ENCODE data around the gene ALK. TPM values are rescaled to one million over a fixed set of nuclear protein-coding genes. Genes with fewer than 3 reads are reported as not detected.

The ALK gene
- total RNA-seq, 1 donor from 2014 or later: not detected

DNA sequence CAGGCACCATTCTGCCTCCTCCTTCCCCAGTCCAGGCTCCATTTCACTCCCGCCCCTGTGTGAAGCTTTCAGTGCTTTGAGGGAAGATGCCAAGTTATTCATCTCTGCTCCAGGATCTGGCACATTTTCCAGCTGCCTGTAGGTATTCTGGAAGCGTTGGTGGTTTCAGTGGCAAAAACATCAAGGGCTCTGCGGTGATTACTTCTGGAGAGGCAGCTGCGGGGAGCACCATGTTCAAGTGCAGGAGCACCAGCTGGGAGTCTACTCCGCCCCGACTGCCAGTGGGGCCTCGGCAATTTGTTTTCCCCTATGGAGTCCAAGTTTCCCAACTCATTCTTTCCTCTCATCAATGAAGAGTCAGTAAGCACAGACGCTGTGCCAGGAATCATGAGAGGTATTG is 594.5 kb downstream of the ALK start:
- no peak overlapping the region for H3K4me3 ChIP-seq
- H3K9me3 ChIP-seq: no peaks in the 10 kb centered on the region
- intact Hi-C loops (cut with DNase I): no loop called here
- no peaks in the 10 kb centered on the region for H3K4me1 ChIP-seq
- TF ChIP-seq CTCF (IDR thresholded peaks at IDR 0.05): no peak
- no peaks in the 10 kb centered on the region for H3K36me3 ChIP-seq
- H3K27me3 ChIP-seq: no peaks in the 10 kb centered on the region
- no peak for DNase-seq (ENCODE audit: low spot score in 2 of 2)
- no peak overlapping the region for H3K27ac ChIP-seq

GRCh38 chr2:29325544-29325943 is 595.8 kb downstream of the ALK start:
- no peaks in the 10 kb centered on the region for H3K9me3 ChIP-seq
- H3K4me3 ChIP-seq: no peak overlapping the region
- H3K27me3 ChIP-seq: no peaks in the 10 kb centered on the region
- no peaks in the 10 kb centered on the region for H3K36me3 ChIP-seq
- no peaks in the 10 kb centered on the region for H3K4me1 ChIP-seq
- DNase-seq (ENCODE audit: low spot score in 2 of 2): no peak
- TF ChIP-seq CTCF (IDR thresholded peaks at IDR 0.05): no peak
- intact Hi-C loops (cut with DNase I): no loop called here
- H3K27ac ChIP-seq: no peak overlapping the region

- DNase-seq (ENCODE audit: low spot score in 2 of 2): no peak
- intact Hi-C loops (cut with DNase I): no loop called here
- no peaks in the 10 kb centered on the region for H3K9me3 ChIP-seq
- no peak overlapping the region for H3K4me3 ChIP-seq
- H3K27me3 ChIP-seq: no peaks in the 10 kb centered on the region
- H3K27ac ChIP-seq: no peak overlapping the region
- no peaks in the 10 kb centered on the region for H3K4me1 ChIP-seq
- no peaks in the 10 kb centered on the region for H3K36me3 ChIP-seq
- no peak for TF ChIP-seq CTCF (IDR thresholded peaks at IDR 0.05)
These were observed 597.4 kb downstream of the ALK start for GRCh38 chr2:29323961-29324360.

- H3K27ac ChIP-seq: no peak overlapping the region
- no peak for TF ChIP-seq CTCF (IDR thresholded peaks at IDR 0.05)
- no peak for DNase-seq (ENCODE audit: low spot score in 2 of 2)
- H3K27me3 ChIP-seq: no peaks in the 10 kb centered on the region
- no peaks in the 10 kb centered on the region for H3K4me1 ChIP-seq
- no peak overlapping the region for H3K4me3 ChIP-seq
- H3K36me3 ChIP-seq: no peaks in the 10 kb centered on the region
- H3K9me3 ChIP-seq: no peaks in the 10 kb centered on the region
- intact Hi-C loops (cut with DNase I): no loop called here
These were observed 598.1 kb downstream of the ALK start for GRCh38 chr2:29323301-29323700.

DNA sequence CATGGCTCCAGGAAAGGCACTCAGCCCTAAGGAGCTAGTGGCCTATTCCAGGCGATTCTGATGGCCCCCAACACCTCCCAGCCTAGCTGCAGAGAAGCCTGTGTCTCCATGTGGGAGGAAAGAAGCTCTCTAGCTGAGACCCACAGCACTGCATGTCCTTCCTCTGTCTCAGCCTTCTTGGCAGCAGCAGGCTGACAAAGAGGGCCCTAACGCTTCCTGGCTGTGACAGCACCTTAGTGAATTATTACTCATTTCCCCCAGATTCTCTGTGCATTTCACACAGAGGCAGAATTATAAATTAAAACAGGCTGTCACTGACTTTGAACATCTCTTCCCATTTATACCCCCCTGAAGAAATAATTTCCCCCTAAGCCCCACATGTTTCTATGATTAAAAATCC is 599.4 kb downstream of the ALK start:
- H3K27ac ChIP-seq: no peak overlapping the region
- H3K36me3 ChIP-seq: no peaks in the 10 kb centered on the region
- no peaks in the 10 kb centered on the region for H3K4me1 ChIP-seq
- no peak for TF ChIP-seq CTCF (IDR thresholded peaks at IDR 0.05)
- no peak overlapping the region for H3K4me3 ChIP-seq
- DNase-seq (ENCODE audit: low spot score in 2 of 2): no peak
- no peaks in the 10 kb centered on the region for H3K9me3 ChIP-seq
- no peaks in the 10 kb centered on the region for H3K27me3 ChIP-seq
- intact Hi-C loops (cut with DNase I): no loop called here

DNA sequence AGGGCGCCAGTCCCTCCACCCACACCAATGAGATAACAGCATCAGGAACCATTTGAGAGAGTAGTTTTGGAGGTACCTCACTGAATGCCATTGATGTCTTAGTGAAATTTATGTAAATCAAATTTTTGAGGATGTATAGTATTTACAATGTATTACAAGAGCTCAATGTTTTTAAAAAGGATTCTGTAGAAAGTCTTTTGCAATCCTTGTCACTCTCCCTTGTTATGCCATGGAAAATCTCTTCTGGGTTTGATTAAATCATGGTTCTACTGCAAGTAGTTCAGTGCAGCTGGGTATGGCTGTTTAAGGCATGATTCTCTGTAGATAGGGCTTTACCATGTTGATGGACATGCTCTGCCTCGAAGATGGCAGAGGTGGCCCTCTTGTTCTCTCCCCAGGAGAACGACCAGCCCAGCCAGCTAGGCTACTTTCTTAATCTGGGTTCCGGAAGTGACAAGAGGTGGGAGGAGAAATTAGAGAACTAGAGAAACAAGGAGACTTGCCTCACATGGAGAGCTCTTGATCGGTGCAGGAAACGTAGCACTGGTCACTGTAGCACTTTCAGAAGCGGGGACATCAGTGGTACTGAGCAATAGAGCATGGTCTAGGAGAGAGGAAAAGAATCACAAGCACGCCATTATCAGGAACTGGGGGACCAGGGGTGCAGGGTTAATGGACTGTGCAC is 603.4 kb downstream of the ALK start:
- H3K27me3 ChIP-seq: no peaks in the 10 kb centered on the region
- no peak overlapping the region for H3K4me3 ChIP-seq
- H3K9me3 ChIP-seq: no peaks in the 10 kb centered on the region
- no peak for TF ChIP-seq CTCF (IDR thresholded peaks at IDR 0.05)
- intact Hi-C loops (cut with DNase I): no loop called here
- H3K36me3 ChIP-seq: no peaks in the 10 kb centered on the region
- H3K4me1 ChIP-seq: no peaks in the 10 kb centered on the region
- H3K27ac ChIP-seq: no peak overlapping the region
- DNase-seq (ENCODE audit: low spot score in 2 of 2): no peak
